ENCODE results near the gene KIFC1. TPM values are rescaled to one million over a fixed set of nuclear protein-coding genes. Genes with fewer than 3 reads are reported as not detected.
"Not testable (repeated sequence)": the region's sequence is repeated elsewhere in the genome, so short reads cannot be mapped to it uniquely, and the experiment has no call there.

Gene KIFC1
- total RNA-seq, 1 experiment from 2014 or later: 73.8 TPM

- not testable (repeated sequence) for H3K9me3 ChIP-seq (ENCODE audit: control insufficient read depth, low read depth, low read length); H4K5ac ChIP-seq (ENCODE audit: insufficient read length, low read depth, low read length); H2BK20ac ChIP-seq (ENCODE audit: low read depth, low read length, poor library complexity, severe bottlenecking); H3K18ac ChIP-seq (ENCODE audit: insufficient read length, low read depth, low read length); DNase-seq; H2BK120ac ChIP-seq (ENCODE audit: low read depth, low read length, poor library complexity, severe bottlenecking); H3K27me3 Mint-ChIP-seq (ENCODE audit: low read depth); H3K9ac ChIP-seq (ENCODE audit: extremely low read depth, insufficient read length, low read length); H3K4me2 ChIP-seq (ENCODE audit: insufficient read depth, insufficient read length, low read length); H3K23ac ChIP-seq (ENCODE audit: insufficient read length, low read depth, low read length); H3K4me1 ChIP-seq (ENCODE audit: insufficient read depth, low read length); H4K91ac ChIP-seq (ENCODE audit: insufficient read length, low read depth, low read length); H4K8ac ChIP-seq (replicated peaks; ENCODE audit: insufficient read length, low read depth, low read length); H3K79me1 ChIP-seq (ENCODE audit: insufficient read depth, low read depth, low read length, poor library complexity, severe bottlenecking); H4K20me1 ChIP-seq (ENCODE audit: control insufficient read depth, insufficient read depth, insufficient read length); H3K23me2 ChIP-seq (ENCODE audit: insufficient read length, low read depth, low read length, poor library complexity, severe bottlenecking); H3K14ac ChIP-seq (ENCODE audit: insufficient read depth, low read length); H3K79me2 ChIP-seq (ENCODE audit: insufficient read depth, low read length); H2AFZ ChIP-seq (ENCODE audit: low read length); H3T11ph ChIP-seq (ENCODE audit: low read length); H3K27ac Mint-ChIP-seq; H3K27ac ChIP-seq (ENCODE audit: insufficient read length, low read depth, low read length); H3K27me3 ChIP-seq (ENCODE audit: insufficient read depth, low read length); H2BK15ac ChIP-seq (ENCODE audit: low read depth, low read length); H2BK12ac ChIP-seq (ENCODE audit: insufficient read length, low read depth, low read length); H3K4me3 Mint-ChIP-seq; H3K4ac ChIP-seq (ENCODE audit: low read depth, low read length); H3K36me3 Mint-ChIP-seq (ENCODE audit: insufficient read depth in 1 of 3, low read depth in 3 of 3); H3K9me3 Mint-ChIP-seq; H3K56ac ChIP-seq (ENCODE audit: insufficient read length, low read depth, low read length); H2BK5ac ChIP-seq (ENCODE audit: insufficient read length, low read length); H2AK5ac ChIP-seq (ENCODE audit: insufficient read length, low read length)
- peaks cover 28 to 37% of the 10 kb centered on the region in 2 experiments for H3K4me1 Mint-ChIP-seq
- no CpG with 5 or more reads among the region's 8 CpGs for WGBS (ENCODE audit: extremely low coverage, insufficient read length, low lambda C conversion rate)
Observed at GRCh38 chr6:33371901-33372300, 19.7 kb upstream of the KIFC1 start.
